Muscle of back (tissue), 11 donors: ENCODE data around the gene ASTN2. TPM values are rescaled to one million over a fixed set of nuclear protein-coding genes. Genes with fewer than 3 reads are reported as not detected.

ENCODE experiments used
- DNase-seq, 3 donors: peaks; one replicate each; pipeline versions ENCODE4 v3.0.0 to v3.0.0-alpha.2; 2013
- polyA plus RNA-seq, 10 donors: library from polyadenylated mRNA; unstranded; fragments of 120-200 nt; gene quantifications; one replicate each; pipeline ENCODE4 v1.2.1, GENCODE V29; 2013; ENCODE audit not compliant: insufficient read length in 10 of 10

Gene ASTN2
- polyA plus RNA-seq, 10 donors, result 5.0 to 15.1 (median 6.6) TPM

DNA sequence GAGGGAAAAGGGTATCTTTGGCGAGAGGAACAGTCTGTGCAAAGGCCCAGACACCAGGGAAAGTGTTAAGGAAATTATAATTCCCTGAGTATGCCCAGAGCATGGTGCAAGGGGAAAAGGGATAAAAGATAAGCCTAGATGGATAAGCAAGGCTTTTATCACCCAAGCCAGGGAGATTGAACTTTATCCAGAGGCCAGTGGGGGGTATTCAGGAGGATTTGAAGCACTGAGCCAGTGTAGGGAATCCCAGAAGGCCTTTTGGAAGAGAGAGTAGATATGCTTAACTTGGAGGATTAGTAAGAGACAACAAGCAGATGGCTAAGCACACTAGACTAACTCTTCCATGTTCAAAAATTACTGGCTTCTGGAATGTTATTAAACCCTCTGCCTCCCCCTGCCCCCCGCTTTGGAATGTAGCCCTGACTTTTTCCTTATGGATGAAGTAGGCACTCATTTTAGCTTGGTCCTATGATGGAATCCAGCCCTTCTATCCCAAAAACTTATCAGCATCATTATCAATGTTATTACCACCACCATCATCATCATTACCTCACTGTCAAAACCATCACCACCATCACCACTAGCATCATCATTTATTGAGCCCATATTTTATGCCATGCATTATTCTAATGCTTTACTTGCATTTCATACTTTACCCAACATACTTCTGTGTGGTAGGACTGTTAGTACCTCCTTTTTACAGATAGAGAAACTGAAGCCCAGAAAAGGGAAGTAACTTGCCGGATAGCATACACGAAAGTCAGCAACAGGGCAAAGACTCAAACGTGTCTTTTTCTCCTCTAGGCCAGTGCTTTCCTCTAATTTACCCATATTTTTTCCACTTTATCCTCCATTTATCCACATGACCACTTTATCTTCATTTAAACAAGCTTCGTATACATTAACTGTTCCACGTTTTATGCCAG, 1024.3 kb downstream of the ASTN2 start:
- peak in 1 of 3 donors; percentile 15 for DNase-seq

DNA sequence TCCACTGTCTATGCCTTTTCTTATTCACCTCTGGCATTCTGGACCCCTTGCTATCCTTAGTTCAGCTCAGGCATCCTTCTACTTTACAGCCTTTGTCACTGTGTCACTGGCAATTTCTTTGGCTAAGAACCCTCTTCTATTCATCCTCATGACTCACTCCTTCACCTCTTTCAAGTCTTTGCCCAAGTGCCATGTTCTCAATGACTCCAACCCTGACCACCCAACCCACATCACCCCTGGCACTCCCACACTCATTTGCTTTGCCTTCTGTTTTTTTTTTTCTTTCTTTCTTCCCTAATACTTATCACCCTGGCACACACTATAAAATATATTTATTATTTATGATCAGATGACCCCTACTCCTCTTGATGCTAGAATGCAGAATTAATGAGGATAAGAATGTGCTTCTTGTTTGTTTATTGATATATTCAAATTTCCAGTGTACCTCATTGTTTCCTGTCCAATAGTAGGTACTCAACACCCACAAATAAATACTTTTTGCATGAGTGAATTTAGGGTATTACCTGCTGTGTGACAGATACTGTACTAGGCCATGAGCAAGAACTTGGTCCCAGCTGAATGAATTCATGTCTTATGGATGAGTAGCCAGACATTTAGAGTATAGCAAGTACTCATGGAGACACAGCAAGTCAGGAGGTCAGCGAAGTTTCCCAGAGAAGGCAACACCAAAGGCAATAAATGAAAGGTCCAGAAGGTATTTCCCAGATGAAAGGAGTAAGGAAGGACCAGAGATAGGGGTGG, 1025.1 kb downstream of the ASTN2 start:
- DNase-seq, result no peak

DNA sequence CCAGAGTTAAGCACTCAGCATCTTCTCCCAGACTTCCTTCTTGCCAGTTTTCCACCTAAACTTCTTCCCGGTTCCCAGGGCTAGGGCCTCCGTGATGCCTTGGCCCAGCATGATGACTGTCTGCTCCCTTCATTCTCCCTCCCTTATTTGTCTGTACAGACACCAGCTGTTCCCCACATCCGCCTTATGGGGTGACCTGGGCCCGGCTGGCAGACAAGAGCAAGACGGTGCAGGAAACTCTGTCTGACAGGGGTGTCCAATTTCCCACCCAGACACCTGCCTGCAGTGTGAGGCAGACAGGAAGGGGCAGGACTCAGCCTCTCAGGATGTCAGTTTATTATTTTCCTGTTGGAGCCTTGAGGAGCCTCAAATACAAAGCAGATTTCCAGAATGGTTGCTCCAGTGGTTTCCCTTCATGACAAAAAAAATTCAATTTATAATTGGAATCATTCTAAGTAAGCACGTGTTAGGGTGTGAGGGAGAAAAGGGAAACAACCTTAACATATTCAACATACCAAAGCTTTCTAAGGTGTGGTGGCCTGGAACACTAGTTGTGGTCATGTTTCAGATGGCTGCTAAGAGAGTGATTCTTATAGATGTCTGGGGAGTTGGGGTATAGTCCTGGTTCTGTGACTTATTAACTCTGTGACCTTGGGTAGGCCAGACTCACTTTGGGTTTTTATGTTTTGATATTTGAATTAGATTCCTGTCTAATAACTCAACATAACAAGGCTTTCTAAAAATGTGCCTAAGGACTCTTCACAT, 1026.7 kb downstream of the ASTN2 start:
- no peak for DNase-seq

DNA sequence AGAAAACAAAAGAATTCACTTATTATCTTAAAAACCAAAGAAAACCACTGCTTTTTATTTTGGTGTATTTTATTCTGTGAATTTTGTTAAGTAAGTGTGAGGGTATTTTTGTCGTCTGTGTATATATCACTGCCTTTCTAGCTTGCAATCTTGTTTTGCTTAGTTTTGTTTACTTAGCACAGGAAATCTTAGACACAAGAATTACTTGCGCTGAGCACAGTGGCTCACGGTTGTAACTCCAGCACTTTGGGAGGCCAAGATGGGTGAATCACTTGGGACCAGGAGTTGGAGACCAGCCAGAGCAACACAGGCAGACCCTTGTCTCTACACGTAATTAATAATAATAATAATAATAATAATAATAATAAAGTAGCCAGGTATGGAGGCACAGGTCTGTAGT, 1030.9 kb downstream of the ASTN2 start:
- DNase-seq, result no peak

DNA sequence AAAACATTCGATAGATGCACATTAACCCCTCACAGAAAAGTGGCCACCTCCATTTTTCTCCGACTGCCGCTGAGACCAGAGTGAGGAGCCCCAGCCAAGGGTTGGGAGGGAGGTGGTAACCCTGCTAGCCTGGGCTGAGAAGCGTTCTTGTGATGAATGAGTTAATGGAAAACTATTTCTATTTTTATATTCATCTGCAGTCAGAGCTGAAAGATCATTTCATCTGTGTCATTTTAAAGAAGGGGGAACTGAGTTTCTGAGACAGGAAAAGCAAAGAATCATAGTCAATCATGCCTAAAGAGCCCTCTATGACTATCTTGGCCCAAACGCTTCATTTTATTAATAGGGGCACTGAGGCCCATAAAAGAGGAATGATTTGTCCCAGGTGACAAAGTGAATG, 1031.7 kb downstream of the ASTN2 start:
- DNase-seq, result no peak

DNA sequence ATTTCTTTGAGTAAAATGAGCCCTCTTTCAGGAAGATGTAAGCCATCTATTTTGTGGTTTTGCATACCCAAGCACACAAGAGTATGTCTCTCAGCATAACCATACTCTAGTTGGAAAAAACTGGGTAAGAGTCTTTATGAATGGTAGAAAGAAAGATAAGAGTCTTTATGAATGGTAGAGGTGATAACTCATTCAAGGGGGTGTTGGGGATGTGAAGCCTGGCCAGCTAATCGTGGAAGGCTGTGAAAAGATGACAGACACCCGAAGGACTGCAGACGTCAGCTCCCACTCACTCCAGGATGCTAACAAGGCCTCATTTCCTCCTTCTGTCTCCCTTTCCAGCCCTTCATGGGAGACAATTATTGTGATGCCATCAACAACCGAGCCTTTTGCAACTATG, 1032.8 kb downstream of the ASTN2 start:
- no peak for DNase-seq

DNA sequence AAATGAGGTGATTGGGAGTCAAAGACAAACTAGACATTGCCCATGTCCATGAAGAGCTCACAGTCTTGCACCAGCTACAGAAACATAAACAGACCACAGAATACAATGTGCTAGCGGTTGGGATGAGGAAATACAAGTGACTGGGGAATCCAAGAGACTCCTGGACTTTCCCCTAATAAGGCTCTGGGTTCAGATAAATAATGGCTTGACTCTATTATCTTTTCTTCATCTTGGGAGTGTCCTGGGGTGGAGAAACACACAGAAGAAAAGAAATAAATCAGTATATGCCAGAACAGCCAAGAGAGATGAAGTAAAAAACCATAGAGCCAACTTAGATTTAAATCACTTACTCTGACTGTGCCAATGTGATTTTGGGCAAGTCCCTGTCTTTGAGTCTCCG, 1033.5 kb downstream of the ASTN2 start:
- no peak for DNase-seq

DNA sequence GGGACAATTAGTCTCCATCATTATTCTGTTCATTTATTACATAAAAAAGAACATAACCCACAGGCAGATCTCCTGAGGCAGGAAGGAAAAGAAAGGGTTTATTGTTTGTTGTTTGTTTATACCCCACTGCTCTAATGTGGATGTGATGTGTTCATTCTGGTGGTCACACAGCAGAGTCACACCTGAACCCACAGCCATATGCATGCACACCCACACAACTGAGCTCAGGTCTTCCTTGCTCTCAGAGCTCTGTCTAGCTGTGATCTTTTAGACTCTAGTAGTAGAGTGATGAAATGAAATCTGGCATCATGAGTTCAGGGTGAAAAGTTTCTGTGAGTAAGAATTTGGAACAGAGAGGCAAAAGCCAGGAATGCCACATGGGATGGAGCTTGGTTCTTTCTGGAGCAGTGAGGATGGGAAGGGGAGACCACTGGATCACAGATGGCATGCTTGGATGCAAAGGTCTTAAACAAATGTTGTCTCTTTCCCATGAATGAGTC, 1034.3 kb downstream of the ASTN2 start:
- no peak for DNase-seq

DNA sequence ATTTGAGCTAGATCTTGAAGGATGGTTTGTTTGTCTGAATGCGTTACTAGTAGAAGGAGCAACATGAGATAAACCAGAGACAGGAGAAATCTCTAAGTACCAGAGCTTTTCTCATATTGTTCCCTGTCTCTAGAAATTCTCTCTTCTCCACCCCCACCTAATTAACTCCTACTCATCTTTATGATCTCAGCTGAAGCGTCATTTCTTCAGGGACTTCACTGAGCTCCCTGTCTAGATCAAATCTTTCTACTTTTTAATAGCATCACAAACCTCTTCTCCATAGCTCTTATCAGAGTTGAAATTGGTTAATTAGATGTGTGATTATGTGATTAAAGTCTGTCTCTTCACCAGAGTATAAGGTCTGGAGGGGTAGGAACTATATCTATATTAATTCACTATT, 1035.0 kb downstream of the ASTN2 start:
- DNase-seq, result no peak

DNA sequence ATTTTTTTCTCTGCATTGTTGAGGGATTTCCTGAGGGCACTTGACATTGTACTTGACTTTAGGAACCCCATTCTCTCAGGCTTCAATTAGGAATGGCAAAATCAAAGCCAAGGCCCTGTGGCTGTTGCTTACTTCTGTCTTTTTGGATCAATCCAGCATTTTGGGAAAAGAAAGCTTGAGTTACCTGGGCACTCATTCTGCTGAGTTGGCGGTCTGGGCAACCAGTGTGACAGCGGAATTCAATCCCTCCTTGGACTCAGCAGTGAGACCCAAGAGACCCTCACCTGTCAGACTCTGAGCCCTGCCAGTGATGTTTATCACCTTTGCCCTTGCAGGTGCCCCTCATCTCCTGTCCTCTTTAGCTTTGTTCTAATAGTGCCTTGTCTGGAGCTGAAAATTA, 1036.0 kb downstream of the ASTN2 start:
- DNase-seq, result no peak

DNA sequence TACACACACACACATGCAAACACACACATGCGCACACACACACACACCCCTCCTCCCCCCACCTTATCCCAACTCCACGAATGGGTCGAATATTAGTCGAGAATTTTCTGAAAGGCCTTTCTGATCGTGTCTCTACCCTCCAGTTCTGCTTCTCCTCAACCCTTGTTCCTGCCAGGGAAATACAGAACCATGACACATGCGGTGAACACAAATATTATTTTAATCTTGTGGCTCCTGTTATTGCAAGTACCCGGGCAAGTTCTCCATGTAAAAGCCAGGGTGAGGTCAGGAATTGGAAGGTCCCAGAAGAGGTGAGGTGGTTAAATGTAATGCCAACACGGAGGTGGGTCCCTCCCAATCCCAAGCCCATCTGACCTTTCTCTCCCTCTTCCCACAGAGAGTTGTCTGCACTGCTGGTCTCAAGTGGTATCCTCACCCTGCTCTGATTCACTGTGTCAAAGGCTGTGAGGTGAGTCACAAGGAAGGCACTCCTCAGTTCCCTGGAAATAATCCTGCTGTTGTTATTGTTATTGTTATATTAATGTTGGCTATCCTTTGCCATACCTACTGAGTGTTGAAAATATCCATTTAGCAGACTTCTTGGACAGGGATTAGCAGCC, 1037.6 kb downstream of the ASTN2 start:
- no peak for DNase-seq
